GM21526 (cell line): ENCODE measurements around the gene FBXL17.

Experiments
- ATAC-seq: cut with Tn5 transposase; IDR thresholded peaks from one replicate; pipeline ENCODE4 v1.9.1; 2021; ENCODE audit warnings: moderate library complexity; ENCODE audit not compliant: unreplicated experiment, low FRiP score

Gene FBXL17

GRCh38 chr5:107930092-107930491 lies 451.8 kb downstream of the FBXL17 start:
- no peak for ATAC-seq

- ATAC-seq: no peak
These were observed 452.8 kb downstream of the FBXL17 start for GRCh38 chr5:107929080-107929479.

- ATAC-seq: no peak
These were observed 455.8 kb downstream of the FBXL17 start for GRCh38 chr5:107926121-107926520.

GRCh38 chr5:107925200-107925599 lies 456.7 kb downstream of the FBXL17 start:
- no peak for ATAC-seq

GRCh38 chr5:107919969-107920368 lies 461.9 kb downstream of the FBXL17 start:
- peak; percentile 59 for ATAC-seq

- no peak for ATAC-seq
These were observed 462.5 kb downstream of the FBXL17 start for GRCh38 chr5:107919361-107919760.

- ATAC-seq: no peak
These were observed 463.9 kb downstream of the FBXL17 start for GRCh38 chr5:107917983-107918382.

- no peak for ATAC-seq
These were observed 464.9 kb downstream of the FBXL17 start for GRCh38 chr5:107916731-107917725.

GRCh38 chr5:107915176-107915812 lies 466.6 kb downstream of the FBXL17 start:
- ATAC-seq: no peak

GRCh38 chr5:107913494-107913893 lies 468.4 kb downstream of the FBXL17 start:
- ATAC-seq: no peak

GRCh38 chr5:107900721-107901120 lies 481.2 kb downstream of the FBXL17 start:
- no peak for ATAC-seq

- no peak for ATAC-seq
These were observed 487.5 kb downstream of the FBXL17 start for GRCh38 chr5:107894361-107894760.

- ATAC-seq: no peak
These were observed 488.3 kb downstream of the FBXL17 start for GRCh38 chr5:107893642-107894041.

- no peak for ATAC-seq
These were observed 492.5 kb downstream of the FBXL17 start for GRCh38 chr5:107889387-107889786.

- ATAC-seq: no peak
These were observed 493.4 kb downstream of the FBXL17 start for GRCh38 chr5:107888541-107888940.

- ATAC-seq: no peak
These were observed 494.5 kb downstream of the FBXL17 start for GRCh38 chr5:107887166-107887943.

GRCh38 chr5:107885601-107886000 lies 496.3 kb downstream of the FBXL17 start:
- no peak for ATAC-seq

GRCh38 chr5:107884871-107885270 lies 497.0 kb downstream of the FBXL17 start:
- no peak for ATAC-seq

- ATAC-seq: no peak
These were observed 503.2 kb downstream of the FBXL17 start for GRCh38 chr5:107878661-107879060.

GRCh38 chr5:107876906-107877305 lies 505.0 kb downstream of the FBXL17 start:
- no peak for ATAC-seq

GRCh38 chr5:107876261-107876660 lies 505.6 kb downstream of the FBXL17 start:
- no peak for ATAC-seq
